ENCODE results near the gene PHF10. TPM values are rescaled to one million over a fixed set of nuclear protein-coding genes. Genes with fewer than 3 reads are reported as not detected.

Gene PHF10
- total and polyA plus RNA-seq, 2 of the 4 experiments (the other 2 are of a cell fraction): 7.3 to 15.9 TPM

- Histone ChIP-seq H3K14ac (replicated peaks; ENCODE audit: low read depth, low read length) (no peak overlapping the region), H3K9me1 (ENCODE audit: insufficient read depth, low read length) (no peaks in the 10 kb centered on the region), H3K23ac (ENCODE audit: low read depth, low read length) (no peak overlapping the region), H3K4me1 (ENCODE audit: control insufficient read depth, insufficient read depth, low read length) (peaks cover 2% of the 10 kb centered on the region; the same call in 1 of the 2 replicates), H3K18ac (ENCODE audit: low read depth, low read length) (no peak overlapping the region), H4K20me1 (ENCODE audit: insufficient read depth, low read length) (no peaks in the 10 kb centered on the region), H2AK5ac (ENCODE audit: low read depth, low read length) (no peak overlapping the region), H2AFZ (replicated peaks; ENCODE audit: low read length, poor library complexity) (no peak overlapping the region), H3K9ac (ENCODE audit: low read depth, low read length) (no peak overlapping the region), H3K4ac (ENCODE audit: low read depth, low read length) (no peak overlapping the region), H3K4me2 (ENCODE audit: low read depth, low read length) (no peak overlapping the region), H3K27me3 (ENCODE audit: control insufficient read depth, insufficient read depth, low read length) (peaks cover 4% of the 10 kb centered on the region), H3K36me3 (ENCODE audit: control insufficient read depth, insufficient read depth, low read length) (no peaks in the 10 kb centered on the region), H2BK15ac (ENCODE audit: low read depth, low read length) (no peak overlapping the region), H3K27ac (ENCODE audit: insufficient read depth, low read length) (no peak overlapping the region), H4K8ac (ENCODE audit: low read depth in 2 of 2, low read length in 2 of 2) (no peak overlapping the region), H2BK20ac (ENCODE audit: low read depth, low read length) (no peak overlapping the region), H2BK120ac (ENCODE audit: low read depth, low read length) (no peak overlapping the region), H3K56ac (ENCODE audit: extremely low read depth, insufficient read depth, low read length) (no peak overlapping the region), H4K91ac (ENCODE audit: insufficient read depth, low read depth, low read length) (no peak overlapping the region), H2BK5ac (ENCODE audit: low read depth, low read length, poor library complexity, severe bottlenecking) (no peak overlapping the region), H3K9me3 (ENCODE audit: control insufficient read depth, insufficient read depth, low read length) (no peaks in the 10 kb centered on the region), H4K5ac (ENCODE audit: low read depth, low read length) (no peak overlapping the region), H2AK9ac (replicated peaks; ENCODE audit: low read depth, low read length, poor library complexity) (no peak overlapping the region), H3K79me1 (ENCODE audit: low read depth in 1 of 2, low read length in 2 of 2) (no peaks in the 10 kb centered on the region), H3K4me3 (ENCODE audit: insufficient read depth, low read depth, low read length) (no peak overlapping the region)
- DNase-seq (peak; percentile 49), ATAC-seq (ENCODE audit: low read depth) (peak; percentile 93)
- no TSS peak for BruUV-seq (replicated peaks)
- ChIA-PET CTCF (no interaction called here), POLR2A (ENCODE audit: unreplicated experiment) (no interaction called here)
- TF ChIP-seq SMC3 (IDR thresholded peaks at IDR 0.05; ENCODE audit: low read depth, low read length) (no peak), RFX5 (IDR thresholded peaks at IDR 0.05; ENCODE audit: low read depth, low read length) (no peak), CTCF (conservative IDR thresholded peaks at IDR 0.05; ENCODE audit: low read depth, low read length) (no peak), POLR2A (IDR thresholded peaks at IDR 0.05; ENCODE audit: low read depth, low read length) (no peak), USF2 (IDR thresholded peaks at IDR 0.05; ENCODE audit: low read depth, low read length) (no peak), ELK1 (IDR thresholded peaks at IDR 0.05; ENCODE audit: borderline replicate concordance, low read depth, low read length) (no peak), FOS (IDR thresholded peaks at IDR 0.05; ENCODE audit: low read depth, low read length) (no peak), CHD1 (IDR thresholded peaks at IDR 0.05; ENCODE audit: low read depth, low read length) (no peak), CEBPB (IDR thresholded peaks at IDR 0.05; ENCODE audit: low read depth, low read length) (no peak)
- in situ Hi-C loops (cut with MboI; ENCODE audit: low sequenced_read_pairs) (no loop called here), intact Hi-C loops (cut with micrococcal nuclease) (no loop called here), dilution Hi-C loops (cut with HindIII; ENCODE audit: low sequenced_read_pairs, unreplicated experiment) (no loop called here)
Observed at GRCh38 chr6:169741344-169741743, 17.0 kb upstream of the PHF10 start.

Data from IMR-90 (cell line).